Stomach (tissue), 9 donors: ENCODE measurements around the gene PACSIN3. TPM values are rescaled to one million over a fixed set of nuclear protein-coding genes. Genes with fewer than 3 reads are reported as not detected.

Source experiments
- DNase-seq, 2 donors: peaks; one replicate each; pipeline versions ENCODE4 v3.0.0 to v3.0.0-alpha.2; 2013 to 2019
- H3K27ac ChIP-seq, 5 donors: fragments of 200-600 bp in 4 of 5; sonication (generic) in 4 of 5; one replicate each; pipeline ENCODE4 v1.5.1; 2013 to 2019; ENCODE audit warnings: mild to moderate bottlenecking in 1 of 5, moderate library complexity in 1 of 5
- H3K27me3 ChIP-seq, 3 donors: fragments of 200-600 bp; sonication (generic); one replicate each; pipeline ENCODE4 v1.5.1; 2017 to 2019; ENCODE audit warnings: mixed run types in 1 of 3
- H3K36me3 ChIP-seq, 4 donors: fragments of 200-600 bp; sonication (generic); 1 replicate in 3 of 4; 2 replicates in 1 of 4; pipeline ENCODE4 v1.5.1; 2016 to 2019
- H3K4me1 ChIP-seq, 4 donors: fragments of 200-600 bp; sonication (generic); one replicate each; pipeline ENCODE4 v1.5.1; 2016 to 2019
- H3K4me3 ChIP-seq, 4 donors: fragments of 200-600 bp; sonication (generic) in 3 of 4; one replicate each; pipeline ENCODE4 v1.5.1; 2016 to 2019; ENCODE audit warnings: mild to moderate bottlenecking in 1 of 4
- H3K9me3 ChIP-seq, 4 donors: fragments of 200-600 bp; sonication (generic); one replicate each; pipeline ENCODE4 v1.5.1; 2016 to 2019
- CTCF ChIP-seq, 7 experiments: fragments of 450-650 bp in 4 of 7; fragments of 200-600 bp in 3 of 7; sonication (generic) in 3 of 7; IDR thresholded peaks; one replicate each; pipeline ENCODE4 v1.5.1; 2016 to 2019; ENCODE audit warnings: antibody characterized with exemption in 7 of 7, control low read depth in 2 of 7, mild to moderate bottlenecking in 1 of 7
- EP300 ChIP-seq: sonication (generic); formaldehyde crosslinking; IDR thresholded peaks from one replicate; pipeline ENCODE4 v1.6.1; 2017; ENCODE audit warnings: antibody characterized with exemption
- POLR2A ChIP-seq, 4 donors: fragments of 450-650 bp; IDR thresholded peaks; one replicate each; pipeline ENCODE4 v1.6.1; 2016; ENCODE audit warnings: antibody characterized with exemption in 4 of 4, control low read depth in 2 of 4, mild to moderate bottlenecking in 1 of 4, moderate library complexity in 1 of 4
- POLR2AphosphoS5 ChIP-seq, 3 donors: sonication (generic); formaldehyde crosslinking; IDR thresholded peaks; one replicate each; pipeline ENCODE4 v1.6.1; 2016; ENCODE audit warnings: antibody characterized with exemption in 3 of 3
- WGBS, 5 donors: extraction: QIAGEN DNeasy Blood & Tissue Kit in 3 of 5; methylation state at CpG; one replicate each; pipeline versions ENCODE4 v1.1.5 to v1.1.7; 2013 to 2018; 5-methylcytosine and 5-hydroxymethylcytosine counted together
- intact Hi-C: fragments of 100-400 bp; cut with DNase I; formaldehyde crosslinking; loops from one replicate; pipeline ENCODE4 v1.15.1; 2023; ENCODE audit warnings: low total_unique reads
- polyA plus RNA-seq, 3 donors: library from polyadenylated mRNA; stranded (reverse); fragments of 200-250 nt; gene quantifications; one replicate each; pipeline ENCODE4 v1.2.3, GENCODE V29; 2013
- total RNA-seq, 5 donors: library from RNA; depleted of rRNA; stranded (reverse); fragments of >200 nt; gene quantifications; one replicate each; pipeline versions ENCODE4 v1.1.0 to v1.2.3, GENCODE V29; 2014 to 2016
- donor health status: healthy with polysubstance abuse.
- donor health status: Bipolar disorder and iron deficiency.
- donor health status: healthy.

The PACSIN3 gene
- total and polyA plus RNA-seq, 8 donors: 6.4 to 59.0 (median 26.0) TPM

GRCh38 chr11:47156951-47157350, 29.3 kb downstream of the PACSIN3 start:
- Histone ChIP-seq H3K27me3 (no peaks in the 10 kb centered on the region), H3K9me3 (no peaks in the 10 kb centered on the region), H3K27ac (no peak overlapping the region), H3K4me3 (no peak overlapping the region), H3K4me1 (peaks cover 10 to 44% (median 24%) of the 10 kb centered on the region in 4 donors), H3K36me3 (peaks cover 0 to 16% (median 14%) of the 10 kb centered on the region in 4 donors)
- DNase-seq: no peak
- 85 to 93% (median 87%) methylated on average over 9 to 20 of the region's 20 CpGs for WGBS, 5 donors
- intact Hi-C loops: no loop called here
- TF ChIP-seq CTCF (IDR thresholded peaks at IDR 0.05) (no peak), POLR2AphosphoS5 (IDR thresholded peaks at IDR 0.05) (no peak)

- H3K4me1 ChIP-seq: peaks cover 10 to 38% (median 22%) of the 10 kb centered on the region in 4 donors
- no peak overlapping the region for H3K27ac ChIP-seq
- no peaks in the 10 kb centered on the region for H3K9me3 ChIP-seq
- H3K36me3 ChIP-seq: peaks cover 0 to 16% (median 14%) of the 10 kb centered on the region in 4 donors
- DNase-seq: no peak
- TF ChIP-seq CTCF (IDR thresholded peaks at IDR 0.05): no peak
- TF ChIP-seq POLR2A (IDR thresholded peaks at IDR 0.05): no peak
- TF ChIP-seq POLR2AphosphoS5 (IDR thresholded peaks at IDR 0.05): no peak
- WGBS, 5 donors: 84 to 89% (median 87%) methylated on average over 6 of the region's 6 CpGs
- intact Hi-C loops: no loop called here
- no peaks in the 10 kb centered on the region for H3K27me3 ChIP-seq
- H3K4me3 ChIP-seq: no peak overlapping the region
Observed at GRCh38 chr11:47156333-47156732, 29.9 kb downstream of the PACSIN3 start.

- H3K4me3 ChIP-seq: no peak overlapping the region
- intact Hi-C loops: loop anchor here (2.0 kb wide), 1 partner anchor 267 kb away; no protein-coding TSS in a partner anchor
- peaks cover 10 to 34% (median 20%) of the 10 kb centered on the region in 4 donors for H3K4me1 ChIP-seq
- no peak for DNase-seq
- H3K9me3 ChIP-seq: no peaks in the 10 kb centered on the region
- TF ChIP-seq EP300 (no peak), CTCF (IDR thresholded peaks at IDR 0.05) (no peak), POLR2AphosphoS5 (IDR thresholded peaks at IDR 0.05) (no peak), POLR2A (IDR thresholded peaks at IDR 0.05) (no peak)
- peak overlapping the region in 1 of 5 donors; percentile 24 for H3K27ac ChIP-seq
- WGBS, 5 donors: 61 to 79% (median 67%) methylated on average over 4 of the region's 4 CpGs
- H3K36me3 ChIP-seq: peaks cover 0 to 16% (median 14%) of the 10 kb centered on the region in 4 donors
- H3K27me3 ChIP-seq: no peaks in the 10 kb centered on the region
Observed at GRCh38 chr11:47155879-47156278, 30.4 kb downstream of the PACSIN3 start.

GRCh38 chr11:47154616-47155570, 31.3 kb downstream of the PACSIN3 start:
- intact Hi-C loops: loop anchor here (2.0 kb wide), 1 partner anchor 266 kb away; no protein-coding TSS in a partner anchor
- Histone ChIP-seq H3K9me3 (no peaks in the 10 kb centered on the region), H3K27ac (peak overlapping the region in 2 of 5 donors; percentile 24 to 30), H3K27me3 (no peaks in the 10 kb centered on the region), H3K36me3 (peaks cover 0 to 16% (median 14%) of the 10 kb centered on the region in 4 donors), H3K4me3 (no peak overlapping the region), H3K4me1 (peaks cover 10 to 34% (median 19%) of the 10 kb centered on the region in 4 donors)
- DNase-seq: no peak
- WGBS, 5 donors: 58 to 66% (median 63%) methylated on average over 18 of the region's 18 CpGs
- TF ChIP-seq POLR2A (IDR thresholded peaks at IDR 0.05) (no peak), CTCF (IDR thresholded peaks at IDR 0.05) (no peak), EP300 (no peak), POLR2AphosphoS5 (IDR thresholded peaks at IDR 0.05) (no peak)
